NCI-H2227 treated with DMSO at 0.1 percent for 48 hours (cell line): ENCODE results near the gene COL20A1.

ENCODE experiments used
- DNase-seq: peaks from one replicate; lab custom pipeline; 2025; lab: John Stamatoyannopoulos, UW

The COL20A1 gene

DNA sequence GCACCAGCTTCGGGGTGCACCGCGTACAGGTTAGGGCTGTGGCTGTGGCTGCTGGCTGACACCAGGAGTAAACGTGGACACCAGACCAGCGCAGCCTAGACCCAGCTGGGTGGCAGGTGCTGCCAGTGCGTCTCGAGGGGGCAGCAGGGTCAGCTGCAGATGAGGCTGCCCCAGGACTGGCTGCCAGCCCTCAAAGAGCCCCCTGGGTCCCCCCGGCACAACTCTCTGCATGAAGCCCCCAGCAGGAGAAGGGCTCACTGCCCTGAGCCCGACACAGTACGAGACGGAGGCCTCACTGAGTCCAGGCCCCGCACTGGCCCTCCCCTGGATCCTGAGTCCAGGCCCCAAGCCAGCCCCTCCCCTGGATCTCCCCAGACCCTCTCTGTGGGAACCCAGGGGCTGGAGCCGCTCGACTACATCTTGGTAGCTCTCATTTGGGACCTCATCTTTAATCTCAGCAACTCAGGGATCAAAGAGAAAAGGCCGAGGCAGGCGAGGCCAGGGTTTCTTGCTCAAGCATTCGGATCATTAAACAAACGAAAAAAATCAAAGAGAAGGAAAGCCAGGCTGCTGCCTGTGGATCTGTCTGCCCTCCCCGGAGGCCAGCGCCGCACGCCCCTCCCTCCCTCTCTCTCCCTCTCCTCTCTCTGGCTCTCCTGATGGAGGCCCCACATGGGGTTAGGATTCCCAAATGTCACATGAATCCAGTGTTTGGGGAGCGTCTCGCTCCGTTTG, 31.8 kb upstream of the COL20A1 start:
- peak; percentile 42 for DNase-seq

DNA sequence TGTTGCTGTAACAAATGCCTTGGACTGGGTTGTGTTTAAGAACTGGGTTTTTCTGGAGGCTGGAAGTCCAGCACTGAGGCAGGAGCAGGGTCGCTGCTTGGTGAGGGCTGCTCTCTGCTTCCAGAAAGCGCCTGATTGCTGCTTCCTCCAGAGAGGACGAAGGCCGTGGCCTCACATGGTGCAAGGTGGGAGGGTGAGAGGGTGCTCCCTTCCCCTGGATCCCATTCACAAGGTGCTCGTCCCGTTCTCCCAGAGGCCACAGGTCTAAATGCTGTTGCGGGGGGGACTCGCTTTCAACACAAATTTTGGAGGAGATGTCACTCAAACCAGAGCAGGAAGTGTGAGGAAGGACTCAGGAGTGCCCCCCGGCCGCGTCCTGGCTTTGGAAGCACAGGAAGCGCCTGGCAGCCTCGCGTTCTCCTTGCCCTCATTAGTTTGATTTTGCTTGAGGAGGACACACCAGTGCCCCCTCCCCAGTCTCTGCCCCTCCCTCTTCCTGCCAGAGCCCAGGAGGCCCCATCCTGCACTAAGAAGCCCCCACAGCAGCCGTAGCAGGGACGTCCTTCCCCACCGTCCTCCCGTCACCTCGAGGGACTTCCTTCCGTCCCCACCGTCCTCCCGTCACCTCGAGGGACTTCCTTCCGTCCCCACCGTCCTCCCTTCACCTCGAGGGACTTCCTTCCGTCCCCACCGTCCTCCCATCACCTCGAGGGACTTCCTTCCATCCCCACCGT, 31.0 kb upstream of the COL20A1 start:
- no peak for DNase-seq

DNA sequence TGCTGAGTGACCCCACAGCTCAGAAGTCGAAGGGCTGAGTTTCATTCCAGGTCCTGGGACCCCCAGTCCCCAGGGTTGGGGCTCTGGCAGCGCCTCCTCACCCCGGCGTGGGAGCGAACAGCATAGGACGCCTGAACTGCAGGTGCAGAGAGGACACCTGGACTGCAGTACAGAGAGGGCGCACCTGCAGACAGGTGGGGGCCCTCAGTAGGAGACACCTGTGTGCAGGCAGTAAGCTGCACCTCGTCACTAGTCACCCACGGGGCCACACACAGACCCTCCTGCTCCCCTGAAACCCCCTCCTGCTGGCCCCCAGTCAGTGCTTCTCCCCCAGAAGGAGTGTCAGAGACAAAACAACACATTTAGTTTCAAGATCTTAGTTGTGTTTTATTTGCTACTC, 30.1 kb upstream of the COL20A1 start:
- DNase-seq: no peak

DNA sequence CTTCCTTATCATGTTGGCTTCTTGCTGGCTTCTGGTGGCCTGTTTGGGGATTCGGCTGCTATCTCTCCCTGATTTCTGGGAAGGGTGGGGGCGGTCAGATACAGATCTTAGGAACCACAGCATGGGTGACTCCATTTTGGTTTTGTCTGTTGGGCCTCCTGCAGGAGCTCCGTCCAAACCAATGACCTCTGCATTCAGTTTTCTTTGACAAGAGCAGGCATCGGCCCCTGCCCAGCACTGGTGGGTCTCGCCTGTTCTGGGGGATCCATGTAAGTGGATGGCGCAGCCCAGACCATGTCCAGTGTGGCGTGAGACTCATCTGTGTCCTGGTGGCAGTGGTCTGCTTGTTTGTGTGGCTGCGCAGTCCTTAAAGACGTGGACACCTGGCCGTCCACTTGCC, 29.0 kb upstream of the COL20A1 start:
- no peak for DNase-seq

DNA sequence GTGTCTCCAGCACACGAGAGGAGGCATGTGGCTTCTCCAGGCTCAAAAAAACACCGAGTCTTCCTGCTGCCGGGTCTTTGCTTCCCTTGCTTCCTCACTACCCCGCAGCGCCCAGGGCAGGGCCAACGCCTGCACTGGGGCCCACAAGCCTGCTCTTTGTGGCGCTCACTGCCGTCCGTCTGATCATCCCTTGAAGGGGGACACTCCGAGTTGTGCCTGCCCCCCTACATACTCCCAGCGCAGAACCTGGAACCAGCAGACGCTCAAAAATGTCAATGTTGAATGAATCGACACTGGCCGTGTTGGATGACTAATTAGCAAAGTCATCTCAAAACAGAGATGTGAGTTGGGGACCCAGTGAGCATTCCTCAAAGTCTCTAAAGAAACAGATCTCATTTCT, 28.5 kb upstream of the COL20A1 start:
- DNase-seq: peak; percentile 23

DNA sequence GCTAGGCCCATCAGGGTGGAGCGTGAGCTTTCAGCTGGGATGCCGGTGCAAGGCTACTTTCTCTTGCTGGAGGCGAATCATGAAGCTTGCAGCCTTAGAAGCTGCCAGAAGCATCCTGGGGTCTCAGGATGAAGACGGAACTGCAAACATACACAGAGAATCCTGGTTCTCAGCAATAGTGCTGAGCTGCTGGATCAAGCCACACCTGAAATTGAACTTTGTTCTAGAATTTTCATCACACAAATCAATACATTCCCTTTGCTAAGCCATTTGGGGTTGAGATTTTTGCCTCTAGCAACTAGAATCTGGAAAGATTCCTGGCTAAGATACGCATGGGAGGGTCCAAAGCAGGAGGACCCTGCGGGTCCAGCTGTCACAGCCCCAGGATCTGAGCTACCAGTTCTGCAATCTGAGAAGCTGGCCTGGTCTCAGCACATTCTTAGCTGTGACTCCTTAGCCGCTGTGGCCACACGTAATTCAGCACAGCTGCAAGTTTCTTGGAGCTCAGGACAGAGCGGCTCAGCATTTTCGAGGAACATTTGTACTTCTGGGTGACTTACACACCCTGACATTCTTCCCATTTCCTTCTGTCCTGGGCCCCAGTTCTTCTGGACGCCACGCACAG, 27.0 kb upstream of the COL20A1 start:
- no peak for DNase-seq

DNA sequence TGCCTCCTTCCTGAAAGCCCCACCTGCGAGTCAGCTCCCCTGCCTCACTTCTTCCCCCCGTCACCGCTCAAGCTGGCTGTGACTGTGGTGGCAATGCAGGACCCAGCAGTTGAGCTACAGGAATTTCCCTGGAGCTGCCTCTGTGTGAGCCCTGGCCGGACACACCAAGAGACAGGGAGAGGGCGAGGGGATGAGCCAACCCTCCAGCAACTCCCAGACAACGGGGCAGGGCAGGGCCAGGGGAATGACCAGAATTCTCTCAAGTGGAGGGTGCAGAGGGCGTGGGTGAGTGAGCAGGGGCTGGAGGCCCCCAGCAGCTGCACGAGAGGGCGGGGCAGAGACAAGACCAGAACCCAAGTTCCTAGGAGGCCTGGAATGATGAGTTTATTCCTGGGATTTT, 25.3 kb upstream of the COL20A1 start:
- DNase-seq: no peak

DNA sequence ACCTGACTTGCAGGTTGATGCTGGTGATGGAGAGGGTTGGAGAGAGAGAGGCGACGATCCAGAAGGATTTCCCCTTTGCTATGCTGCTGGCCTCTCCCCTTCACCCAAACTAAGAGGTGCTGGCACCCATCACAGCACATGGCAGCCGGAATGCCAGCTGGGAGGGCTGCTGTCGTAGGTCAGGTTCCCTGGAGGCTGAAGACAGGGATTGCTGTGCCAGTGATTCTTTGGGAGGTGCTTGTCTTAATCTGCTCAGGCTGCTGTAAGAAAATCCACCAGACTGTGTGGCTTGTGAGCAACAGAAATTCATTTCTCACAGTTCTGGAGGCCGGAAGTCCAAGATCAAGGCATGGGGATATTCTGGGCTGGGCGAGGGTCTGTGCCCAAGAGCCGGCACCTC, 24.7 kb upstream of the COL20A1 start:
- no peak for DNase-seq

DNA sequence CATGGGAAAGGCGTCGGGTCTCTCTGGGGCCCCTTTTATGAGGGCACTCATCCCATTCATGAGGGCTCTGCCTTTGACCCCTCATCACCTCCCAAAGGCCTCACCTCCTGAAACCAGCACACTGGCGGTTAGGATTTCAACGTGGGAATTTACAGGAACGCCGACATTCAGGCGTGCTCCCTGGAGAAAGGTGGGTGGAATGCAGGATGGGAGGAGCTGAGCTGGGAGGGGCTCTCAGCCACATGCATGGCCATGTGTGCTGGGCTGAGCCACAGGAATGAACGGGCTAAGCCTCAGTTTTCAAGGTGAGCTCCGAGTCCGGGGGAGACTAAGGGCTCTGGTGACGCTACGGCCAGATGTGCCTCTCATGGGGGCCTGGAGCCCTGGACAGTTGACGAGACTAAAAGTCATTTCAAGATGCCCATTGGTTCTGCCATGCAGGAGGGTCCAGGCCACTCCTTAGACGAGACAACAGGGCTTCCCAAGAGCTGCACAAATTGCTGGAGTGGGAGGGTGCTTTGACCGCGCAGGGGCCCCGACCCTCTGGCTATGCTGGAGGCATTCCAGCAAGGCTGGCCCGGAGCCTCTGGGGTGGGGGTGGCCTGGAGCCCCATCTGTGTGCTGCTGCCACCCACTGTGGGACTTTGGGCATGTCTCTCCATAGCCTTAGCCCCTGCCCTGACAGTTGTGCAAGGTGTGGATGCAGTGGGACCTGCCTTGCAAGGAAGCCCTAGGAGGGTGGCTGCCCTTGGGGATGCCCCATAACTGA, 24.1 kb upstream of the COL20A1 start:
- no peak for DNase-seq

DNA sequence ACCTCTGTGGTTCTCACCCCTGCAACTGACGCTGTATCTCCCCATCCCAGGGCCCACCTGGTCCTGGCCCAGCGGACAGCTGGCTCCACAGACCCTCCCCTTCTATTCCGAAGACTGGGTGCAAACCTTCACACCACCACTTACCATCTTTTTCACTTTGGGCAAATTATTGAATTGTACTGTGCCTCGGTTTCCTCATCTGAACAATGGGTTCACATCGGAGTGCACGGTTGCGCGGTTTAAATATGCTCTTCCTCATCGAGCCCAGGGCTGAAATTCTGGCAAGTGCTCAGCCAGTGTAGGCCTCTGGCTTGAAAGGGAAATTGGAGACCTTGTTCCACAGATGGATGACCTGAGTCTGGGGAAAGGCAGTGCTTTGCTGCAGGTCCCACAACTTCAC, 23.3 kb upstream of the COL20A1 start:
- DNase-seq: no peak

DNA sequence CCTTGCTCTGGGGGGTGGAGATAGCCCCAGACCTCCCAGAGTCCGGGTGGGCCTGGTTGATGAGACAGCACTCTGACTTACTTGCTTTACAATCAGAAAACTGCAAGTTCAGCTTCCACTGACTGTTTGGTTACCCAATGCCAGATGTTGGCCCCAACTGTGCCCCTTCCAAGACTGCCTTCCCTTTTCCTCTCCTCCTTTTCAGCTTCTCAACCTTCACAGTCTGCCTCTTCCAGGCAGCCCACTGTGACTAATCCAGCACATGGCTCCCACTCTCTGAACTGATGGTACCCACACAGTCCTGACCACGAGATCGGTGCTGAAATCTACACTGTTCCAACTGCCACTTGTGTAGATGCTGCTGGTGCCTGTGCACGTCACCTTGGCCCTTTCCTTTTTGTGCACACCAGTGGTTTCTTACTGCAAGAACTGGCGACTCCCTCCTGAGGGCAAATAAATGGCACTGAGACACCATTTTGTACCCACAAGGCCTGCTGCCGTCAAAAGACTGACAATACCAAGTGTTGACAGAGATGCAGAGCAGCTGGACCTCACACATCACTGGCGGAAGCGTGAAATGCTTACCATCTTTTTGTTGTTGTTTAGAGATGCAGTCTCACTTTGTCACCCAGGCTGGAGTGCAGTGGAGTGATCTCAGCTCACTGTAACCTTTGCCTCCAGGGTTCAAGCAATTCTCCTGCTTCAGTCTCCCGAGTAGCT, 22.2 kb upstream of the COL20A1 start:
- DNase-seq: no peak

DNA sequence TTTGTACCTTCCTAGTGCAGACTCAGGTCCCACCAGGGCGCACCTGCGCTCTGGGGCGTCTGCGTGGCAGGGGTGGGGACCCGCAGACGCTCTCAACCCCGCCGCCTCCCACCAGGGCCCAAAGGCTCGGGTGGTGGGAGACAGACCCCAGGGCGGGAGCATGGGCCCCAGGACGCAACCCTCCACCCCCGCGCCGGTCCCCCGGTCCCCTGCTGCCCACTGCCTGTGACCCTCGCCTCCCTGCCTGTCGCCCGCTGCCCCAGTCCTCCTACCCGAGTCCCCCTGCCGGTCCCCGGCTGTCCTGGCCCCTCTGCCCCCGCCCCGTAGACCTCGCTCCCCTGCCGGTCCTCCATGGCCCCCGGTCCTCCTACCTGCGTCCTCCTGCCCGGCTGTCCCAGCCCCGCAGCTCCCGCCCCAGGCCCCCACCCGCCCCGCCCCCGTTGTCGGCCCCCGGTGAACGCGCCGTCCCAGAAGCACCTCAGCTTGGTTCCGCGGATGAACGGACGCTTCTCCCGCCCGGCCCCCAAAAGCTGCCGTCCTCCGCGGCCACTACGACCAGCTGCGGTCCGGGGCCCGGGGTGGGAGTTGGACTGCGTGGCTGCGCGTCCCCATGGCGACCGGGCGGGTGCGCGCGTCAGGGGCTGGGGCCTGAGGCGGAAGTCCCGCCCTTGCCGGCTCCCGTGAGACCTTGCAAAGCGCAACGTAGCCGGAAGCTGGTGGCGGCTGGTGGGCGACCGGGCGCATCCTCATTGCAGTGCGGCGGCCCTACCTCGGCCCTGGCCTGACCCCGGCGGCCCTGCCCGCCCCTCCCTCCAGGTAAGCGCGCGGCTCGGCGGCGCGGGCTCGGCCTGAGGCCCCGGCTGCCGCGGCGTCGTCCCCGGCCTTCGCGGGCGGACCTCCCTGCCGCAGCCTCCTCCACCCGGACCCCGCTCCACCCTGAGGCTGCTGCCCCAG, 20.6 kb upstream of the COL20A1 start, which contains the start of gene ARFGAP1:
Gene ARFGAP1, plus strand, starts transcription at position 709 of the 954 bp plus-strand sequence. CDS start 2,768 bp downstream, outside the sequence.
- peak; percentile 79 for DNase-seq

DNA sequence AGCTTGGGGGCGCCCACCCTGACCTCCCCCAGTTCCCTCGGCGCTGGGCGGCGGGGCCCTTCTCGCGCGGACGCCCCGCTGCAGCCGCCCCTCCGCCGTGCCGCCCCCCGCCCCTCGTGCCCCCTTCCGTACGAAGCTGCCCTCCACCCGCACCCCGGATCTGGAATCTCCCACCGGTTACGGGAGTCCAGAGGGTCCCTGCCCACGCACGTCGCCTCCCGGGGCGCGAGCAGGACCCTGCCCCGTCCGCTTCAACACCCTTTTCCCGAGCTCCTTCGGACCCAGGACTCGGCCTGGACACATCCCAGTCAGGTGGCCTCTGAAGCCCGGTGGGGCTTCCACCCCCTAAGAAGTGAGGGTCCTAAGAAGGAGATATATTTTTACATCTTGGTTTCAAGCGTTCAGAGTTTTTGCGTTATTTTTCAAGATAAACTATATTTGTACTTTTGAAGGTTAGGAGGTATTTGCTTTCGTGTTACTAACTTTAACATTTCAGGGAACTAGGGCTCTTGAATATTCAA, 19.9 kb upstream of the COL20A1 start:
- no peak for DNase-seq

DNA sequence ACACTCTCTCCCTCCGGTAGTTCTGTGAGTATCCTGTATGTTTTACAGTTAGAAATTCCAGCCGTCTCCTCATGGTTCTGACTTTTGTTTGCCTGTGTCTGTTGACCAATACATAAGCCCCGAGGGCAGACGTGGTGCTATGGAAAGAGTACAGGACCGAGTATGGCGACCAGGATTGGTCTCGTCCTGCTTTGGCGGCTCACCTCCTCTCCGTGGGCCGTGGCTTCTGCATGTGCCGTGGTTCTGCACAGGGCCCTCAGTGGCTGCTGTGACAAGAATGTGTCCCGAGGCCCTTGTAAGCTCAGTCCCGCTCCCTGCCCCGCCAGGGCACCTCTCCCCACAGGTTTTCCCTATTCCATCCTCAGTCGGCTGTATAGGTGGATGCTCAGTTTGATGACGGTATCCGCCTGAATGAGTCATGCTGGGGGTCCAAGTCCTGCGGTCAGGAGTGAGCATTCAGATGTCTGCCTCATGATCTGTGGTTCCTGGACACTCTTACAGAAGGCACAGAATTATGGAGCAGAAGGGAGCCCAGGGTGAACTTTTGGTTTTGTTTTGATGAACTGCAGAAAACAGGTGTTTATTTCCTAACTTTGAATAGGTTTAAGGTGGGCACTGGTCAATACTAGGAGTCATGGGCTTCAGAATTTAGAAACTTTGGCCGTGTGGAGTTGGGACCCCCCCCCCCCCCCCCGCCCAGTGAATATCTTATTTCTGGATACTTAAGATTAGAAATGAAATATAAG, 19.2 kb upstream of the COL20A1 start:
- DNase-seq: no peak

DNA sequence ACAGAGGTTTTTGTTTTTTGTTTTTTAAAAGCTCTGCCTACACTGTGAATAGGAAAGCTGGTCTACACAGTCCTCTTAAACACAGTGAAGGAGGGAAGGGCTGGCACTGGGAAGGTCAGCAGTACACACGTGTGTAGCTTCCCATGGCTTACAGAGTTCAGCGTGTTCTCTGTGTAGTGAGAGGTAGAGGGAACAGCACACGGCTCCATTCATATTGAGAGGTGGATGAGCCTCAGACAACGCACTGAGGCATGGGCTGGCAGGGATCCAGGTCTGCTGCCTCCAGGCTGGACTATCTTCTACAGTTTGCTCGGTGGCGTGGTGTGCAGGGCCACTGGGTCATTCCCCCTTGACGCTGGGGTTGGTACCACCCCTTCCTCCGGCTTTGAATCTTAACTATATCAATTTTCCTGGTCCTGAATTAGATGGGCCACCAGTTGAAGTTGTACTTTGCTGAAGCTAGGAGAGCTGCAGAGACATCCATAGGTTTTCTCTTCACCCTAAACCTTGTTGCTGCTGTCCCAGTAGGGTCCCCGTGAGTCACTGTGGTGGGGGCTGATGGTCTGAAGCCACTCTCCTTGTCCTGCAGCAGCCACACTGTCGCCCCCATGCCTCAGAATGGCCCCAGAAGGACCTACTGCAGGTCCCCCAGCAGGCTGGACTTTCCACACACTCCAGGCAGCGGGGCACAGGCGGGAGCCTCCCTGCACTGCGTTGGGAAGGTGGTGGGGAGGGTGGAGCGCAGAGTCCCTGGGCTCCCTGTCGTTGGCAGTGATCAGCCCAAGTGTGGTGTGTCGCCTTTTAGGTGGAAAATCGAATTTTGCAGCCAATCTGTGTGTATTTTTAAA, 18.4 kb upstream of the COL20A1 start:
- no peak for DNase-seq

DNA sequence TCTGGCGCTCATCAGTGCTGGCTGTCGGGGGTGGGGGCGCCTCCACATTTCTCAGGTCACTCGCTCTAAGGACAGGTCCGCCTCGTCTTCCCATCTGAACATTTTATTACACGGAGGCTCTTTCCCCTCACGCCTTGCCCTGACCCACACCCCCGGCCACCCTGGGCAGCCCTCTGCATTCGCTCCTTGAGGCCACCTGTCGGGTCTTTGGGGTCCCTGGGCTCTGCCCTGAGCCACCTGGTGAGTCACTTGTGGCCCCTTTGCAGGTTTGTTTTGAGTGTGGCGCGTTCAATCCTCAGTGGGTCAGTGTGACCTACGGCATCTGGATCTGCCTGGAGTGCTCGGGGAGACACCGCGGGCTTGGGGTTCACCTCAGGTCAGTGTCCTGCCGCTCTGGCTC, 17.2 kb upstream of the COL20A1 start:
- no peak for DNase-seq

DNA sequence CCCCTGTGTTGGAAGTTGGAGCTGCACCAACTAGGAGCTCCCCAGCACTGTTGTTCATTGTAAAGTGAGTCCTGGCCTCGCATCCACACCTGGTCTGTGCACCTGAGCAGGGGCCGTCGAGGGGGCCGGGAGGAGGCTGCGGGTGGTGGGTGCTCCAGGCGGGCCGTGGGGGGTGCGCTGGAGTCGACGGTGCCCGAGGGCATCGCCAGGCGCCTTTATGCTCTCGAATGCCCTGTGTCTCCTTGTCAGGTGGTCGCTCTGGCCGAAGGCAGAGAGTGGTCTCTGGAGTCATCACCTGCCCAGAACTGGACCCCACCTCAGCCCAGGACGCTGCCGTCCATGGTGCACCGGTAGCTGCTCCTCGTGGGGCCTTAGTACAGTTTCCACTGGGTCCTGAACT, 16.0 kb upstream of the COL20A1 start:
- DNase-seq: no peak

DNA sequence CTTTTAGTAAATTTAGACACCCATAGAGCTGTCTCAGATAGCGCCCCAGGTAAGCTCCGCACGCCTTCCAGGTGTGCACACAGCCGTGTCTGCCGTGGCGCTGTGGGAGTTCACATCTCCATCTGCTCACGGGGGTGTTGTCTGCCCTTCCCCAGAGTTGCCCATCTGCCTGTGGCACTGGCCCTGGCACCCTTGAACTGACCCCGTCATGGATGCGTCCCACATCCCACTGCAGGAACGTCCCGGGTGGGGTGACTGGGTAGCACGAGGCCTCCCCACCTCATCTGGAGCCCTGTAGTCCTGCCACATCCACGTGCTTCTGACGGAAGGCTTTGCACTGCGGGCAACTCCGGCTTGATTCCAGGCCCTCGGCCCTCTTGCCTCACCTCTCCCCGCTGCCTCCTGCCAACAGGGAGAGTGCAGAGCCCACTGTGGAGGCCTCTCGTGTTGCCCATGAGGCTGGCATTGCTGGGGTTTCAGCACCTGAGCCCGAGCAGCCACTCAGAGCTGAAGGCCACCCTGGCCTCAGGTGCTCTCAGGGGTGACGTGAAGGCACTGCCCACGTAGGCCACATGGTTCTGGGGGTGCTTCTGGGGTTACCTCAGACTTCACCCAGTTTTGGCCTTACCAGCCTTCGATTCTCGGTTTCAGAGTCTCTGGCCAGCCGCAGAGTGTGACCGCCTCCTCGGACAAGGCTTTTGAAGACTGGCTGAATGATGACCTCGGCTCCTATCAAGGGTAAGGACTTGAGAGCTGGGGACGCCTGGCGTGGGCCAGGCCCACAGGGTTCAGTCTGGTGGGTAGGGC, 15.3 kb upstream of the COL20A1 start:
- DNase-seq: no peak
